T-helper 1 cell treated with Interleukin-12 subunit alpha and Interleukin-12 subunit beta and Interleukin-4 antibody, amounts not matched to agents 30 μg/mL and 1 μg/mL, for 36 hours (primary cell): Measurements from ENCODE around the gene SLC12A6.
A peak's percentile ranks its signal among the peaks of the same experiment; 100 is the strongest.
"Not testable (repeated sequence)": the region's sequence is repeated elsewhere in the genome, so short reads cannot be mapped to it uniquely, and the experiment has no call there.

Experiments used
- H3K27ac Mint-ChIP-seq: one replicate; pipeline ENCODE4 v1.8.0; 2021; ENCODE audit warnings: mild to moderate bottlenecking, mixed read lengths
- H3K27me3 Mint-ChIP-seq: one replicate; pipeline ENCODE4 v1.8.0; 2021; ENCODE audit warnings: low read depth, mixed read lengths
- H3K36me3 Mint-ChIP-seq: one replicate; pipeline ENCODE4 v1.8.0; 2021; ENCODE audit warnings: low read depth, mixed read lengths
- H3K4me1 Mint-ChIP-seq: one replicate; pipeline ENCODE4 v1.8.0; 2021; ENCODE audit warnings: low read depth, mixed read lengths
- H3K4me3 Mint-ChIP-seq: one replicate; pipeline ENCODE4 v1.8.0; 2021; ENCODE audit warnings: mild to moderate bottlenecking, moderate library complexity, mixed read lengths
- H3K9me3 Mint-ChIP-seq: one replicate; pipeline ENCODE4 v1.8.0; 2021; ENCODE audit warnings: mixed read lengths

Gene SLC12A6

DNA sequence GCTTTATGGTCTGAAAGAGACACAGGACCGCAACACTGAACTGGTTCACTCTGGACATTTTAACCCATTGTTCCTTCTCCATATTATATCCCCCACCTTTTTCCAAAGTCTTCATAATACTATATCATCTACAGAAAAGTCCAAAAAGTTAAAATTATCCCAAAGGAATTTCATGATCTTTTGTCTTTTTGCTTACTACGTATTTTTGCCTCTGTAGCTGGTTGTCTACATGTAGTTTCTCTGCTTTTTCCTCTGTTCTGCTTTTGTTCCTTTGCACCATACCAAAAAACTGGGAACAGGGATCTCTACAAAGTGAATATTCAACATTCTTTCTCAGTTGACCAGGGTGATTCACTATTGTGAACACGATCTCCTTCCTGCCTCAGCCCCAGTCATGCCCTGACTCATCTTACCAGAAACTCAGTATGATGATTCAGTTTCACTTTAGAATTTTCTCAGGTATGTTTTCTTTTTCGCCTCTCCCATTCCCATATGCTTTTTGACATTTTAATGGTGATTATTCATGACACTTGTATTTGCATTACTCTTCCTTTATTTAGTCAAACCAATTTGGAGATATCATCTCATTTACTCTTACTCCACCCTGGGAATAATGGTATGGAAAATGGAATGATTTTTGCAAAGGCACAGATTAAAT is 98.3 kb downstream of the SLC12A6 start:
- Mint-ChIP-seq H3K27ac (peak overlapping the region; percentile 86), H3K9me3 (no peaks in the 10 kb centered on the region), H3K27me3 (no peaks in the 10 kb centered on the region), H3K4me3 (peak overlapping the region; percentile 27), H3K36me3 (peaks cover 35% of the 10 kb centered on the region), H3K4me1 (peaks cover 21% of the 10 kb centered on the region)

DNA sequence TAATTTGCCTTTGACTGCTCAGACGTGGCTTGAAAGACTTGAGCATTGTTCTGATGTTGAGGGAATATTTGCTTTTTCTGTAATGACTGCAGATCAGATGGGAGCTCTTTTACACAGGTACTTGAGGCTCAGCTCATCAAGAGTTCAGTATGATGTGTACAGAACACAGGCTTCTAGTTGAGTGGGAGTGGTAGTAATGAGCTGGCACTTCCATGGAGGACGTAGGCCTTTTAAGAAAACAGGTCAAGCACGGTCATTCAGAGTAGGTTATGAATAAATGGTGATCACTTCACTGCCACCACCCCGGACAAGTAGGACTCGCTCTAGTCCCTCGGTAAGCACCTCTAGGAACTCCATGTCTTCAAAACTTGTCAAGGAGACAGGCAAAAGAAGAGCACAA is 104.0 kb downstream of the SLC12A6 start:
- Mint-ChIP-seq H3K27ac (no peak overlapping the region), H3K36me3 (peaks cover 44% of the 10 kb centered on the region), H3K9me3 (no peaks in the 10 kb centered on the region), H3K4me1 (peaks cover 2% of the 10 kb centered on the region), H3K4me3 (no peak overlapping the region), H3K27me3 (no peaks in the 10 kb centered on the region)

DNA sequence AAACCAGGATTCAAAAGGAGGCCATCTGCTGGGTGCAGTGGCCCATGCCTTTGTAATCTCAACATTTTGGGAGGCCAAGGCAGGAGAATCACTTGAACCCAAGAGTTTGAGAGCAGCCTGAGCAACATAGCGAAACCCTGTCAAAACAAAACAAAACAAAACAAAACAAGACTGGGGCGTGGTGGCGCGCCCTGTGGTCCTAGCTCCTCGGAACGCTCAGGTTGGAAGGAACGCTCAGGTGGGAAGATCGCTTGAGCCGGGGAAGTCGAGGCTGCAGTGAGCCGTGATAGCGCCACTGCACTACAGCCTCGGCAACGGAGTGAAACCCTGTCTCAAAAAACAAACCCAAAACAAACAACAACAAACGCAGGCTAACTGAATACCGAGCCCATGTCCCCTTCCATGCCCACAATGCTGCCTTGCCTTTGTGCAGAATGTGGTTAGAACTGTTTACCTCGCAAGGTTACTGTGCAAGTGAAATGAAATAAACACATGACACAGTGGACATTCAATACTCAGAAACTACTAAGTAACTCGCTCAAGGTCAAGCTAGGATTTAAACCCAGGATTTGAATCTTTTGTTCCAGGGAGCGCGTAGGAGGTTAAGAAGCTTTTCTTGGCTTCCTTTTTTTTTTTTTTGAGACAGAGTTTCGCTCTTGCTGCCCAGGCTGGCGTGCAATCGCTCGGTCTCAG is 113.5 kb downstream of the SLC12A6 start:
- Mint-ChIP-seq H3K27ac (peak overlapping the region; percentile 94), H3K27me3 (no peaks in the 10 kb centered on the region), H3K9me3 (no peaks in the 10 kb centered on the region), H3K4me3 (peak overlapping the region; percentile 86), H3K36me3 (peaks cover 18% of the 10 kb centered on the region), H3K4me1 (peaks cover 28% of the 10 kb centered on the region)

DNA sequence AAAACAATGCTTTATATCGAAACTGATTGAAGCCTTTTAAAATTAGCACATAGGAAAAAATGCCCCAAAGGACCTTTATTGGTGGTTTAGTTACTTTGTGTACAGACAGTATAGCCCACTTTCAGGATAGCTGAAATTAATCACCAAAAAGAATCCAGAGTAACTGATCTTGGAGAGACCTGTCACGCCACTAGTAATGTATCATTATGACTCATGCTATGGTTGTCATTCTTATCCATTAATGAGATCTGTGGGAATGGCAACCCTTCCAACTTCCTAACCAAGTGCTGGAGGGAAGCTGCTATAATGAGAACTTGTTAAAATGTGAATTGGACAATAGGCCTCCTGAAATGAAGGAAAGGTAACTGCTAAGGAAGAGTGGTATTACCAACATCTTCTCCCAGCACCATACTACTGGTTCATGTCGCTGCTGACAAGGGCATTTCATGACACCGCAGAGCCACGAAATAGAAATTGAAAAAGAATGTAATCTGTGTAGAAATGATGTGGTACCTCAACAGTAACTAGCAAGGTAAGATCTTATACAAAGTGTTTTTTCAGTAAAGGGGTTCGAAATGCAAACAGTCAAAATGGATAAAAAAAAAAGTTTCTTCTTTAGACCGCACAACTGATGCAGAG is 119.9 kb downstream of the SLC12A6 start:
- no peak overlapping the region for H3K27ac Mint-ChIP-seq
- no peaks in the 10 kb centered on the region for H3K9me3 Mint-ChIP-seq
- no peak overlapping the region for H3K4me3 Mint-ChIP-seq
- H3K36me3 Mint-ChIP-seq: no peaks in the 10 kb centered on the region
- peaks cover 10% of the 10 kb centered on the region for H3K27me3 Mint-ChIP-seq
- H3K4me1 Mint-ChIP-seq: no peaks in the 10 kb centered on the region

DNA sequence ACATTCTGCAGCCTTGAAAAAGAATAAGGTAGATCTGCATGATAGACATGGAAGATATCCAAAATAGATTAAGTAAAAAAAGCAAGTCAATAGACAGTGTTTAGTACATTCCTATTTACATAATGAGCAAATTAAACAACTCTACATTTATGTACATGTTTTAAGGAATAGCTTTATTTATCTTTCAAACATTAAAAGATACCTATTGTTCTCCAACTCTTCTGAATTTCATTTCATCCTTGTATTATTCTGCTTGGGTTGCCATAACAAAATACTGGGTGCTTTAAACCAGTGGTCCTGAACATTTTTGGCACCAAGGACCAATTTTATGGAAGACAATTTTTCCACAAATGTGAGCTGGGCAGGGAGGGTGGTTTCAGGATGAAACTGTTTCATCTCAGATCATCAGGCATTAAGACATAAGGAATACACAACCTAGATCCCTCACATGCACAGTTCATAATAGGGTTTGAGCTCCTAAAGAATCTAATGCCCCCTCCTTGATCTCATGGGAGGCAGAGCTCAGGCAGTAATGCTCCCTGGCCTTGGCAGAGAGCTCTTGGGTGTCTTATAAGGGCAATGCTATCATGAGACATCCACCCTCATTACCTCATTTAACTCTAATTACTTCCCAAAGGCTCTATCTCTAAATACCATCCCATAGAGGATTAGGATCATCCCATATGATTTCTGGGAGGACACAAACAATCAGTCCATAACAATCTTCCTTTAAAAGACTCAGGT is 120.9 kb downstream of the SLC12A6 start:
- H3K27me3 Mint-ChIP-seq: peaks cover 10% of the 10 kb centered on the region
- H3K9me3 Mint-ChIP-seq: no peaks in the 10 kb centered on the region
- H3K4me1 Mint-ChIP-seq: no peaks in the 10 kb centered on the region
- no peaks in the 10 kb centered on the region for H3K36me3 Mint-ChIP-seq
- H3K27ac Mint-ChIP-seq: no peak overlapping the region
- no peak overlapping the region for H3K4me3 Mint-ChIP-seq

DNA sequence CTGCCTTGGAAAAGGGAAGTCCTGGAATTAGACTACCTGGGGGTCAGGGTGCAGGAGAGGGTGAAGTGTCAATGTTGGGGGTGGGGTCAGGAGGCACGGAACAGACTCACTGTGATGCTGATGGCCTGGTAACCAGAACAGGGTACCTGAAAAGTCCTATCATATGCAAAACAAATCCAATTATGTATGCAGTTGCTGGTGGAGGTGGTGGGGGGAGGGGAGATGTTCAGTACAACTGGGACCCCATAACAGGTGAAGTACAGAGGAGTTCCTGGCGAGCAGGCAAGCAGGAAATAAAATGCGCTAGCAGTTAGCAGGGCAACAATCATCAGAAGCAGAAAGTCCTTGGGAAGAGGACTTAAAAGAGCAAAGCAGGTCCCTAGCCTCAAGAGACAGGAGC is 123.4 kb downstream of the SLC12A6 start:
- Mint-ChIP-seq H3K9me3 (no peaks in the 10 kb centered on the region), H3K27me3 (peaks cover 10% of the 10 kb centered on the region), H3K4me1 (peaks cover 2% of the 10 kb centered on the region), H3K36me3 (no peaks in the 10 kb centered on the region), H3K27ac (no peak overlapping the region), H3K4me3 (no peak overlapping the region)

DNA sequence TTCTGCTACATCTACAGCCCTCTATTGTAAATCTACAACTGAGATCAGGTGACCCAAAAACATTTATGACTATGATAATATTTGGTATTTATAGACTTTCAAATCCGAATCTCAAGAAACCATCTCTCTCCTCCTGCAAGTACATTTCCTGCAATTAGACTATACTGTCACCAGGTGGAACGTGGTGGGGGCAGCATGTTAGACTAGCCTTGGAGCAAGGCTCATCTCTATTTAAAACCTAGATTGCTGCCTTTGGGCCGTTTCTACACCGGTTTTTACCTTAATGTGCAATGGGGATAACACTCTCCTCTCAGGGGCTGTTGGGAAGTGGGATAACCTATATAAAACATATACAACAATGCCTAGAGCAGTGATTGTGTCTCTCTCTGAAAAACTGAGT is 123.9 kb downstream of the SLC12A6 start:
- no peak overlapping the region for H3K4me3 Mint-ChIP-seq
- peaks cover 10% of the 10 kb centered on the region for H3K27me3 Mint-ChIP-seq
- H3K4me1 Mint-ChIP-seq: peaks cover 4% of the 10 kb centered on the region
- H3K9me3 Mint-ChIP-seq: no peaks in the 10 kb centered on the region
- H3K36me3 Mint-ChIP-seq: no peaks in the 10 kb centered on the region
- H3K27ac Mint-ChIP-seq: no peak overlapping the region

DNA sequence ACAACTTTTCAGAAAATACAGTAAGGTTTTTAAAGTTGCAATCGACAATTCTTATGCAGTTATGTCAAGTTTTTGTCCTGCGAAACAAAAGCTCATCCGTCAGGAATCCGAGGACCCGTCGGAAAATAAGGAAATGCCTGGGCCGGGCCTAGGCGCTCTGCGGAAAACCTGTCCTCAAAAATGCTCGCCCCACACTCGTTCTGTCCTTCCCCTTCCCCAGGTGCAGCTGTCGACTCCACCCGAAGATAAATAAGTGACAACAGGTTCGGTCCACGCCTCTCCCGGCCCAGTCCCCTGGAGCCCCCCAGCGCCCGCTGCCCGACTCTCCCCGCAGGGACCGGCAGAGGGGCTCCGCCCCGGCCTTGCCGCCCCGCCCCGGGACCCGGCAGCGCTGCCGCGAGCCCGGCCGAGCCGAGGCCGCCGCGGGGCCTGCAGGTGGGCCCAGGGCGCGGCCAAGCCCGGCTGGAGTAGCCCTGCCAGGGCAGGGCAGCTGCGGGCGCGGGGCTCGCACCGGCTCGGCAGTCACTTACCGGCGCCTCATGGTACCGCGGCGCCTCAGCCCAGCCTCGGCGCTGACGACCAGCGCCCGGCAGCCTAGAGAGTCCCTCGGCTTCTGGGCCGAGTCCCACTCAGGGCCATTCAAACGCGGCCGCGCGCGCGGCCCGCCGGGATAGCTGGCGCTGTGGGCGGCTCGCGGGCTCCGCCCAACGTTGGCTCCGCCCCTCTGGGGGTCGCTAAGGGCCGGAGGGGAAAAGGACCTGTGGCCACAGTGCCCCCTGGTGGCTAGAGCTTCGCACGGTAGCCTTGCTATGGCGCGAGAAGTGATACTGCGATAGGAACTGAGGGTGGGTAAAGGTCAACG is 127.9 kb downstream of the SLC12A6 start, which contains the start of gene KATNBL1:
Gene KATNBL1 (minus strand): TSS at position 676 of the 862 bp plus-strand sequence. CDS start 46,420 bp downstream, outside the sequence.
- H3K27ac Mint-ChIP-seq: peak within 1 kb of the TSS; percentile 84

DNA sequence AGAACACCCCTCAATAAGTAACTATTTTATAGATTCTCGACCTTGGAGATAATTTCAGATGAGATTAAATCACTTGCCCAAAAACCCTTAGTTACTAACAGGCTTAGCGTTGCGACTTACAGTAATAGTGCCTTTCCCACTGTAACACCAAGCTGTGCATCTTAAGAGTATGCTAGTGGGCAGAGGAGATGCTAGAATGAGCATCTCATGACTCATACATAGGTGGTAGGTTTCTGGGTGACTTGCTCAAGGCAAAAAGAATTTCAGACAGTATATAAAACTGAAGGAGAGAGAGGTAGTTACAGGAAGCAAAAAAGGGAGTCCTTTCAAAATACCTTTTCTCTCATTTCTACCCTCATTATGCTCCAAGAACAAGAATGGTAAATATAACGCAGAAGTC is 131.6 kb downstream of the SLC12A6 start:
- Mint-ChIP-seq H3K27ac (peak overlapping the region; percentile 47), H3K4me1 (peaks cover 20% of the 10 kb centered on the region), H3K9me3 (no peaks in the 10 kb centered on the region), H3K4me3 (no peak overlapping the region), H3K36me3 (peaks cover 14% of the 10 kb centered on the region), H3K27me3 (no peaks in the 10 kb centered on the region)

More for the DNA sequence above, 127.9 kb downstream of the SLC12A6 start, which contains the start of gene KATNBL1:
- peaks cover 11% of the 10 kb centered on the region for H3K36me3 Mint-ChIP-seq
- peak within 1 kb of the TSS; percentile 86 for H3K4me3 Mint-ChIP-seq
- peaks cover 20% of the 10 kb centered on the region for H3K4me1 Mint-ChIP-seq
- H3K27me3 Mint-ChIP-seq: peaks cover 10% of the 10 kb centered on the region
- no peaks in the 10 kb centered on the region for H3K9me3 Mint-ChIP-seq

DNA sequence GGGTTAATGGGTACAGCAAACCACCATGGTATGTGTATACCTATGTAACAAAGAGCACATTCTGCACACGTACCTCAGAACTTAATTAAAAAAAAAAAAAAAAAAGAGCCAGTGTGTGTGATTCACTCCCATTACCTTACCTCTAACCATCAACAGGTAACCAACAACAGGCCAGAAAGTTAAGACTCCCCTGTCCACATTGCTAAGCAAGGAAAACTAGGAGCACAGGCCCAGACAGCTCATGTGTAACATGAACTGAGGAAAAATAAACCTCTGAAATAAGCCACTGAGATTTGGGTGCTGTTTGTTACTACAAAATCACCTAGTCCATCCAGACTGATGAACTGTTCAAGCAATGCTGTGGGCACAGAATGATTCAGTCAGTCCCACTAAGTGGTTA is 133.6 kb downstream of the SLC12A6 start:
- H3K4me3 Mint-ChIP-seq: no peak overlapping the region
- peaks cover 19% of the 10 kb centered on the region for H3K4me1 Mint-ChIP-seq
- no peaks in the 10 kb centered on the region for H3K9me3 Mint-ChIP-seq
- H3K27me3 Mint-ChIP-seq: no peaks in the 10 kb centered on the region
- H3K27ac Mint-ChIP-seq: no peak overlapping the region
- H3K36me3 Mint-ChIP-seq: peaks cover 24% of the 10 kb centered on the region

DNA sequence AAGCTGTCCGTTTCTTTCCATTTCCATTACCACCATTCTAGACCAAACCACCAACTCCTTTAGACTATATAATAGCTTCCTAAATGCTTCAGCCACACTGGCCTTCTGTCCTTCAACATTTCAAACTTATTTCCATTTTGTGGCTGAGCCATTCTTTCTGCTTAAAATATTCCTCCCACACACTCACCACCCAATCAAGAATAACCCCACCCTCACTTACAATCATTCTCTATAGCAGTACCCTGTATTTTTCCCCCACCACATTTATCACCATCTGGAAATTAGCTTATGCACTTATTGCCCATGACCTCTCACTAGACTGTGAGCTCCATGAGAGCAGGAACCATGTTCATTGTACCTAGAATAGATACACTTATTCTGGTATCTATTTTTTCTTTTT is 134.3 kb downstream of the SLC12A6 start:
- Mint-ChIP-seq H3K27me3 (no peaks in the 10 kb centered on the region), H3K9me3 (no peaks in the 10 kb centered on the region), H3K36me3 (peaks cover 26% of the 10 kb centered on the region), H3K27ac (no peak overlapping the region), H3K4me1 (peaks cover 12% of the 10 kb centered on the region), H3K4me3 (no peak overlapping the region)

DNA sequence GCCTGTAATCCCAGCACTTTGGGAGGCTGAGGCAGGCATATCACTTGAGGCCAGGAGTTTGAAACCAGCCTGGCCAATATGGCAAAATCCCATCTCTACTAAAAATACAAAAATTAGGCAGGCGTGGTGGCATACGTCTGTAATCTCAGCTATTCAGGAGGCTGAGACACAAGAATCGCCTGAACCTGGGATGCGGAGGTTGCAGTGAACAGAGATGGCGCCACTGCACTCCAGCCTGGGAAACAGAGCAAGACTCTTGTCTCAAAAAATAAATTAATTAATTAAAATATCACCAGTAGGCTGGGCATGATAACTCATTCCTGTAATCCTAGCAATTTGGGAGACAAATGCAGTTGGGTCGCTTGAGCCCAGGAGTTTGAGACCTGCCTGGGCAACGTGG is 144.3 kb downstream of the SLC12A6 start:
- H3K36me3 Mint-ChIP-seq, H3K27ac Mint-ChIP-seq, H3K27me3 Mint-ChIP-seq, H3K4me3 Mint-ChIP-seq, H3K4me1 Mint-ChIP-seq, H3K9me3 Mint-ChIP-seq: not testable (repeated sequence)

DNA sequence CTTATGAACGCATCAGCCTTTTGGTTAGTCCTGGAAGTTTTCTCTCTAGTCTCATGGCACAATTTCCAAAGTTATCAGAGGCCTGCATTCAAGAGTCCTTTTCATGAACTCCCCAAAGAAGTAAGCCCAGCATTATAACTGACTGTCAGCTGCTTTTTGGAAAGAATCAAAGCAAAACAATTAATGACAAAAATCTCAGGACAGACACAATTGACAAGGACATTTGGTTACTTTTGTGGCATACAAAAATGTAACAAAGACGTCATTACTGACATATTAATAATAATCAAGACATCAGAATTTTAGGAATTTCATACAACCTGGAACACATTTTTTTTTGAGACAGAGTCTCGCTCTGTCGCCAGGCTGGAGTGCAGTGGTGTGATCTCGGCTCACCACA is 148.9 kb downstream of the SLC12A6 start:
- H3K4me3 Mint-ChIP-seq: no peak overlapping the region
- peaks cover 6% of the 10 kb centered on the region for H3K36me3 Mint-ChIP-seq
- no peaks in the 10 kb centered on the region for H3K9me3 Mint-ChIP-seq
- H3K27me3 Mint-ChIP-seq: no peaks in the 10 kb centered on the region
- peaks cover 6% of the 10 kb centered on the region for H3K4me1 Mint-ChIP-seq
- no peak overlapping the region for H3K27ac Mint-ChIP-seq

DNA sequence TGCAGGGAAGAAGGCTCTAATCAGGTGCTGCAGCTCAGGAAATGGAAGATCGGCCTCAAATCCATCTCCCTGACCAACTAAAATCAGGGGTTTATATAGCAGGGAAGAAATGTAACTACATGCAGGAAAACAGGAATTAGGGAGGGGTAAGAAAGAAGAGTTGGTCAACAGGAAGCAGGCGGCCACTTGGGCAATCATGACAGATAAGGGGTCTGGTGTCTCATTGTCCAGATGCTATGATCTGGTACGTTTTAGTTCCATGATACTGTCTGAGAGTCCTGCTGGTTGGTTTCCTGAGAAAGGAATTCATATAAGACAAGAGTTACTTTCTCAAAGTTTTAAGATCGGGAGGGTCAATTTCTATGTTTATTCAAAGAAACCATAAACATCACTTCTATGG is 151.9 kb downstream of the SLC12A6 start:
- H3K27me3 Mint-ChIP-seq: no peaks in the 10 kb centered on the region
- no peak overlapping the region for H3K27ac Mint-ChIP-seq
- no peaks in the 10 kb centered on the region for H3K9me3 Mint-ChIP-seq
- no peak overlapping the region for H3K4me3 Mint-ChIP-seq
- H3K4me1 Mint-ChIP-seq: peaks cover 6% of the 10 kb centered on the region
- peaks cover 8% of the 10 kb centered on the region for H3K36me3 Mint-ChIP-seq
